NCI-H1105 (cell line): Measurements from ENCODE around the gene WIPF2.

Experiments used
- DNase-seq: peaks from one replicate; lab custom pipeline; 2025; lab: John Stamatoyannopoulos, UW

The WIPF2 gene, protein sequence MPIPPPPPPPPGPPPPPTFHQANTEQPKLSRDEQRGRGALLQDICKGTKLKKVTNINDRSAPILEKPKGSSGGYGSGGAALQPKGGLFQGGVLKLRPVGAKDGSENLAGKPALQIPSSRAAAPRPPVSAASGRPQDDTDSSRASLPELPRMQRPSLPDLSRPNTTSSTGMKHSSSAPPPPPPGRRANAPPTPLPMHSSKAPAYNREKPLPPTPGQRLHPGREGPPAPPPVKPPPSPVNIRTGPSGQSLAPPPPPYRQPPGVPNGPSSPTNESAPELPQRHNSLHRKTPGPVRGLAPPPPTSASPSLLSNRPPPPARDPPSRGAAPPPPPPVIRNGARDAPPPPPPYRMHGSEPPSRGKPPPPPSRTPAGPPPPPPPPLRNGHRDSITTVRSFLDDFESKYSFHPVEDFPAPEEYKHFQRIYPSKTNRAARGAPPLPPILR

DNA sequence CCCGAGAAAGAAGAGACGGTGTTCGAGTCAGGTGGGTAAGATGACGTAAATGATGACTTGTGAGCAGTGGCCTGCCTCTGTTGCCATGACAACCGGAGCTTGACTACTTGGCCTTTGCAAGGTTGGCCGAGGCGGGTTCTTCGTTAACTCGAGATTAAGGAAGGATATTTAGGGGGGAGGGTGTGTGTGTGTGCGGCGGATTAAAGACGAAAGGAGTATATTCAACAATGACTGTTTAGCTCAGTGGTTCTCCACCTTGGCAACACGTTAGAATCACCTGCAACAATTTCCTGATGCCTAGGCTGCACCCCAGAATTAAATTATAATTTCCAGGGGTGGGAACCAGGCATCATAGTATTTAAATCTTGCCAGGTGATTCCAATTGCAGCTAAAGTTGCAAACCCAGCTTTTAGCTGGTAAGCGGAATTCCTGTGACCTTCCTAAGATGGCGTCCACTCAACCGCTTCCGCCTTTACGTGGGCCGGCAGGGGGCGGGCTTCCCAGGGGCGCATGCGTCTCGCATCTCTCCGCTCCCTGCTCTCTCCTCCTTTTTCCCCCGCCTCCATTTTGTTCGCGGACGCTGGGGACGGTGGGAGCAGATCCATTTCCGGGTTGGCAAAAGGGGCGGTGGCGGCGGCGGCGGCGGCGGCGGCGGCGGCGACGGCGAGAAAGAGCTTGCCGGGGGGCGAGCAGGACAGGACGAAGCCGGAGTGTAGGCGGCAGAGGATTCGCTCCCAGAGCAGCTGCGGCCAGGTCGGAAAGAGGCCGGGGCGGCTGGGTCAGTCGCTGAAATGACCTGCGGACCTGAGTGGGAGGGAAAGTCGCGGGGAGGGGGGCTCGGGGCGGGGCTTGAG is at the start of gene WIPF2:
TSS of gene WIPF2 (plus strand) at position 565 of the 854 bp plus-strand sequence. CDS start 37,156 bp downstream, outside the sequence.
- DNase-seq = peak; percentile 97

DNA sequence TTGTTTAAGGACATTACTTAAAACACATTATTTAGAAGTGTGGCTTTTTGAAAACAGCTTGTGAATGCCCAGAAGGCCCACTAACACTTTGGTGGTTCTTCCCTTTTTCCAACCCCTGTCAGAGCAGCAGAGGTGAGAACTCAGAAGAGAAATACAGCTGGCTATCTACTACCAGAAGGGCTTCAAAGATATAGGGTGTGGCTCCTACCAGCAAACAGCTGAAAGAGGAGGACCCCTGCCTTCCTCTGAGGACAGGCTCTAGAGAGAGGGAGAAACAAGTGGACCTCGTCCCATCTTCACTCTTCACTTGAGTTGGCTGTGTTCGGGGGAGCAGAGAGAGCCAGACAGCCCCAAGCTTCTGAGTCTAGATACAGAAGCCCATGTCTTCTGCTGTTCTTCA is 48.8 kb upstream of the WIPF2 start:
- no peak for DNase-seq

DNA sequence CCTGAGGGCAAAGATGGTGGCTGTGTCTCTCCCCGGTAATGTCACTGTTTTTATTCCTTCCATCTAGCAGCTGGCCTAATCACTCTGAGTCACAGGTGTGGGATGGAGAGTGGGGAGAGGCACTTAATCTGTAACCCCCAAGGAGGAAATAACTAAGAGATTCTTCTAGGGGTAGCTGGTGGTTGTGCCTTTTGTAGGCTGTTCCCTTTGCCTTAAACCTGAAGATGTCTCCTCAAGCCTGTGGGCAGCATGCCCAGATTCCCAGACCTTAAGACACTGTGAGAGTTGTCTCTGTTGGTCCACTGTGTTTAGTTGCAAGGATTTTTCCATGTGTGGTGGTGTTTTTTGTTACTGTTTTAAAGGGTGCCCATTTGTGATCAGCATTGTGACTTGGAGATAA is 47.4 kb upstream of the WIPF2 start:
- no peak for DNase-seq

DNA sequence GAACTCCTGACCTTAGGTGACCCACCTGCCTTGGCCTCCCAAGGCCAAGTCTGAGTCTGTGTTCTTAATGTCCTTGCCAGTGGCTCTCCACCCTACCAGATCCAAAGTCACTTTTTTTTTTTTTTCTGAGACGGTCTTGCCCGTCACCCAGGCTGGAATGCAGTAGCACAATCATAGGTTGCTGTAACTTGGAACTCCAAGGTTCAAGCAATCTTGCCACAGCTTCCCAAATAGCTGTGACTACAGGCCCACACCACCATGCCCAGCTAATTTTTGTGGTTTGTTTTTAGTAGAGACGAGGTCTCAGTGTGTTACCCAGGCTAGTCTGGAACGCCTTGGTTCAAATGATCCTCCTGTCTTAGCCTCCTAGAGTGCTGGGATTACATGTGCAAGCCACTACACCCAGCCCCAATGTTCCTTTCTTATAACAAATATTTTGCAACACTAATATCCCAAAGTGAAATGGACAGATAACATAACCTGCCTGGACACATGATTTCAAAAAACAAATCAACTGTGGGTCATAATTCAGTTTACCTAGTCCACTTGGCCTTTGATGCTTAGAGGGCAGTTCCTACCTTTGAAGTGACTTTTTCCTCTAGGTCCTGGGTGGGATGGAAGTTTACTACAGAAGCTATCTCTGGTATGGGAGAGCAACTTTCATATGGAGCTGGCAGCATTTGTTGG is 45.9 kb upstream of the WIPF2 start:
- no peak for DNase-seq

DNA sequence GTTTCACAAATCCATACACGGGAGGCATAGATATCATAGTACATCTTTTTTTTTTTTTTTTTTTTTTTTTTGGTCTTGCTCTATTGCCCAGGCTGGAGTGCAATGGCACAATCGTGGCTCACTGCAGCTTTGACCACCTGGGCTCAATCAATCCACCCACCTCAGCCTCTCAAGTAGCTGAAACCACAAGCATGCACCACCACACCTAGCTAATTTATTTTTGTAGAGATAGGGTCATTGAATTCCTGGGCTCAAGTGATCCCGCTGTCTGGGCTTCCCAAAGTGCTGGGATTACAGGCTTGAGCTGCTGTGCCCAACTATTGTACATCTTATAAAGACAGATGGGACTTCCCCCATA is 45.3 kb upstream of the WIPF2 start:
- DNase-seq = no peak

DNA sequence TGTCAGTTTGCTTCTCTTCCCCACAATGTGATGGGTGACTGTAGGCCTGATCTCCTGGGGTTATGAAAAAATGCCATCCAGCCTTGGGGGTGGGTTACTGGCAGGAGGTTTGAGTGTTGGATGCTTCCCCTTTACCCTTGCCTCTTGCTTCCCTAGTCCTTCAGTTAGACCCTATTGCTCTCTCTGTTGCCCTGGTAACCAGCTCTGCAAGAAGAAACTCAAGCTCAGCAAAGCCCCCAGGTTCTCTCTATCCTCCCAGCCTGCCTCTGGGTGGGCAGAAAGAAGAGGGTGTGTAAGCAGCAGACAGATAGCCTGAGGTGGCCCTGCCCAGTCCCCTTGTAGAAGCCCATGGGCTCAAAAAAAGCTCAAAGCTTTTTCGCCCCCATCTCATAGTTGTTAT is 44.6 kb upstream of the WIPF2 start:
- DNase-seq = no peak

DNA sequence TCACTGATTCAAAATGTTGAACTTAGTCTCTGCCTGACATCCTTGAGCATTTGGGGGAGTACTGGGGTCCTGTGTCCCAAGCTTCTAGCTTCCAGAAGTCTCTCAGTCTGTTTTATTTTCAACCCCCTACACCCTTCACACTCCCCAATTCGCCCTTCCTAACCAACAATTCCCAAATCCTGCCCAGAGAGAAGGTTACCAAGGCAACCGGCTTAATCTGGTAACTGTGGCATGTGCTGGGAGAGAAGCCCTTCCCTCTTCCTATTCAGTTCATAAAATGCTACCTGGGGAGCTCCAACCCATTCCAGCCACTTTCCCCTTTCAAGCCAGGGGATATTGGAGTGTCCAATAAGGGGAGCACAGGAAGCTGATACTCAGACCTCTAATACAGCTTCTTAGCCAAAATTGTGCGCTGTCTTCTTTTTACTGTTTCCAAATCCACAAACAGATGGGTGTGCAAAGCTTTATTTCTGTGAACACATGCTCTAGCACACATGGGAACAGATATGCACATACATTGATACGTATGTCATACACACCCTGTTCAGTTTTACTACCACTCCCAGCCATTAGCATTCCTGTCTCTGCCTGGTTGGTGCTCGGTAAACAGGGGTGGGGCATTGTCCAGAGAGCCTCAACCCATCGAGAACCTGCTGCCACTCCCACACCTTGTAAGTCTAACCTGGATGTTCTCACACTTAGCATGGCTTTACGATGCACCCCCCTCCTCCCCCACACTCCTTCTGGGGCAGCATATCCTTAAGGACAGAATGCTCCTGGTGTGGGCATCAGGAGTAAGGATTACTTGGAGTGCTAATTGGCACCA is 43.0 kb upstream of the WIPF2 start:
- DNase-seq = peak; percentile 63

DNA sequence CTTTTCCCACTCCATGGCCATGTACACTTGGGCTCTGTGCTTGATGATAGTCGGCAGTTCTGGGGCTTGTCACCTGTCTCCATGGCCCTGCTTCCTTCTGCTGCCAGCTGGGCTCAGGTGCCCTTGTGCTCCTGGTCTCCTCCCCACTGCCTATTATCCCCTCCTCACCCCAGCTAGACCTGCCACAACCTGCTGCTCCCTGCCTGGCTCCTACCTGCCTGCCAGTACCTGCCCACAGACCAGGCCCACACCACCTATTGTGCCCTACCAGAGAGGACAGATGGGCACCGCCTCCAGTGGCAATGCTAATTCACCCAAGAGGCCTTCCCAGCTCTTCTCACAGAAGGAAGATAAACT is 42.4 kb upstream of the WIPF2 start:
- DNase-seq = peak; percentile 90

DNA sequence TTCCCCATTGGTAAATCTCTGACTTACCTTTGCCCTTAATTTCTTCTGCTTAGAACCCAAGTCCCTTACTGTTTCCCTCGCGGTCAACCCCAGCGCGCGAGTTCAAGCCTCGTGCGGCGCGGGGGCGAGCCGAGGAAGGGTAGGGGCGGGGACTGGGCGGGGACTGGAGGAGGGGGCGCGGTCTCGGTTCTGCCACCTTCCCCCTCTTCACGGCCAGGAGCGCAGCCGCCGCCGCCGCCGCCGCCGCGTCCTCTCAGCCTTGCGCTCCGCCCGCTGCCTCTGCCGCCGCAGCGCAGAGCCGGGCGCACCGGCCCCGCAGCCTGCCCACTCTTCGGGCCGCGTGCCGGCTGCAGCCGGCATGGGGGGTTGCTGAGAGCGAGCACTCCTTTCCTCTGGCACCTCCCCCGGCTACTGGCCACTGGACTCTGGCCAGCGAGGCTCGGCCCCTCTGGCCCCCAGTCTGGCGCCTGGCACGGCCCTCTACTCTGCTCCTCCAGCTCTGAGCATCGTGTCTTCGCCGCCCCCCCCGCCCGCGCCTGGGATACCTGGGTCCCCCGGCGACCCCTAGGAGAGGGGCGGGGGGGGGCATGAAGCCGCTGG is 41.7 kb upstream of the WIPF2 start, which contains the start of gene RAPGEFL1:
TSS of gene RAPGEFL1 (plus strand) at position 196 of the 600 bp plus-strand sequence. CDS start at position 588, 392 bp downstream.
- DNase-seq = peak; percentile 77

DNA sequence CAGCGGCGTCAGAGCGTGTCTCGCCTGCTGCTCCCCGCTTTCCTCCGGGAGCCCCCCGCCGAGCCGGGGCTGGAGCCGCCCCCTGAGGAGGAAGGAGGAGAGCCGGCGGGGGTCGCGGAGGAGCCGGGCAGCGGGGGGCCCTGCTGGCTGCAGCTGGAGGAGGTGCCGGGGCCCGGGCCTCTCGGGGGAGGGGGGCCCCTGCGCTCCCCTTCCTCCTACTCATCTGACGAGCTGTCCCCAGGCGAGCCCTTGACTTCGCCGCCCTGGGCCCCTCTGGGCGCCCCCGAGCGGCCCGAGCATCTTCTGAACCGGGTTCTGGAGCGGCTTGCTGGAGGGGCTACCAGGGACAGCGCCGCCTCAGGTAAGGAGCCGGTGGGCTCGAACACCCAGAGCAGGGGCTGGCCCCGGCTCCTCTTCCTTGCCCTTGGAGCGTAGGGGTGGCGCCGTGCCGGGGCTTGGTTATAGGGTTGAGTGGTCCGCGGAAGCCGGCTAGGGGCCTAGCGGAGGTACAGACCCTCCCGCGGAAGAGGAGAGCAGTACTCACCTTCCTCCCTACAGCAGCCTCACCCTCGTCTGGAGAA is 41.0 kb upstream of the WIPF2 start:
- no peak for DNase-seq

DNA sequence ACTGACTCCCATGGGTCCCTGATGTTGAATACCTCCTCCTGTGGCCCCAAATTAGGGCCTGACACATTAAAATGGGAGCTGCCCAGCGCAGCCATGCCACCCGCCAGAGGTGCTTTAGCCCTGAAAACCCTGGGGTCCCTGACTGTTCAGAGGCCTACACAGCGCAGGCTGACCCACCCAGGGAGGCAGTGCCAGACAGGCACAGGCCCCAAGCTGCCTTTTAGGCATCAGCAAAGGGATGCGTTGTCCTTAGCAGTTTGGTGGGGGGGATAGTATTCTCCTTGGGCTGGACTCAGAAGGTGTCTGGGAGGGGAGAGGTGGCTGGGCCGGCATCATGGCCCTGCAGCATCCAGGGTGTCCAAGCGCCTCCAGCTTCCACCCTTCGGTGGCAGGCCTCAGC is 40.4 kb upstream of the WIPF2 start:
- no peak for DNase-seq

DNA sequence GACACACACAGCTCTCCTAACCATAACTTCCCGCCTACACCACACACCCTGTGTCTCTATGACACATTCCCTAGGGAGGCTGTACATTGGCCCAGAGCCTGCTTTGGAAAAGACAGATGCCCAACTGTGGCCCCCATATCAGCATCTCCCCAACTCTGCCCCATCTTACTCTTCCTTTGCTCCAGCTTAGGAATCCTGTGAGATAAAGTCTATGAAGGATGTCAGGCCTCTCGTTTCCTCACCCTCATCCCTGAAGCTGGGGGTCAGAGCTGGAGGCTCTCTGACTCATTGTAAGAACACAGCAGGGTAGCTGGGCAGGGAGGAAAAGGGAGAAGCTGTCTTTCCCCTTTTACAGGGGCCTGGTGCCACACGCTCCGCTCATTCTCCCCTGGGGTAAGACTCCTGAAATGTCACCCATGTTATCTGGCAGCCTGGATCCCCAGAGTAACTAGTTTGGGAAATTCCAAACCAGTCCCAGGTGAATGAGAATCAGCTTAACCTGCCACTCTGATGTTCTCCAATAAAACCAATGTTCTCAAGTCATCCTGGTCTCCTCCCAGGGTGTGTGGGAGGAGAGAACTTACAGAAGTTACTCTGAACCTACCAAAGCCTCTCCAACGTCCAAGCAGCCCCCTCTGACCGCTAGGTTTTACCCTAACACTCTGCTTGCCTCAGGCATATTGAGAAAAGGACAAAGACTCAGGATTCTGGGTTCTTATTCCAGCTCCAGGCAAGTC is 39.0 kb upstream of the WIPF2 start:
- DNase-seq = no peak

DNA sequence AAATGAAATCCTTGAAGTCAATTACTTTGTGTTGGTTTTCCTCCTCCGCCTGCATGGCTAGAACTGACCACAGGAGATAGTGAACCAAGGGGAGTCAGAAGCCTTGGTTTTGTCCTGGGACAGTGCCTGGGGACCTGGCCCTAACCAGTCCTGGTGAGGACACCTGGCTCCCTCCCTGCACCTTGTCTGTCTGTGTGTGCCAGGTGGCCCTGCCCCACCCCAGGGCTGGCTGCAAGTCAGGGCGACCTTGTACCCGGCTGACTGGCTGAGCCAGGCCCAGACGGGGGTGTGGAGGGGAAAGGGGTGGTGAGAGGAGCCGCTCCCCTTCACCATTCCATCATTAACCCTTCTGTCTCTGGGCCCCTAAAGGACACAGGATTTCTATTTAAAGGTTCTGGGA is 38.4 kb upstream of the WIPF2 start:
- DNase-seq = no peak

DNA sequence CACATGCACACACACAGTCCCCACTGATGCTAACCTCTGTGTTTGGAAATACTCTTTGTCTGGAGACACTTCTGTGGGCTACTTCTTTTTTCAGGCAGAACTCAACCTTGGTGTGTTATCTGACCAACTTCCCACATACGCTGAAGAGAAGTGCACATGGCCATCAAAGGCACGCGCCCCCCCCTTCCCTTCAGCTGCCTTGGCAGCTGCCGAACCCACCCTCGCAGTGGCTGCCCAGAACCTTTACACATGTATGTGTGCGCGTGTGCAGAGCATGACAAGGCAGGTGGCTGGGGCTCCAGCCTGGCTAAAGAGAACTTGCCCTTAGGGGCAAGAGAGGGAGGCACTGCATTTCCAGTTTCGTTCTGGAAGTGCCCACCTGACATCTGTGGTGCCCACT is 37.9 kb upstream of the WIPF2 start:
- no peak for DNase-seq

DNA sequence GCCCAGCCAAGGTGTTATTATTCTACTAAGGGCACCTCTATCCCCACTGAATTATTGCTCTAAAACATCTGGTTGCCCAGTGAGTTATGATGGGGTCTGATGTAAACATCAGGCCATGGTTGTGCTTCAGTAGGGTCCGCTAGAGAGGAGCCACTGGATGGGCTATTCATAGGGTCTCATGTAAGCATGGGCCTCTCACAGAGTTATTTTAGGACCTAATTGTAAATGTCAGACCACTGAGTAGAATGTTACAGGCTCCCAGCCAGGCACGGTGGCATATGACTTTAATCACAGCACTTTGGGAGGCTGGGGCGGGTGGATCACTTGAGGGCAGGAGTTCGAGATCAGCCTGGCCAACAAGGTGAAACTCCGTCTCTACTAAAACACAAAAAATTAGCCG is 36.5 kb upstream of the WIPF2 start:
- no peak for DNase-seq

DNA sequence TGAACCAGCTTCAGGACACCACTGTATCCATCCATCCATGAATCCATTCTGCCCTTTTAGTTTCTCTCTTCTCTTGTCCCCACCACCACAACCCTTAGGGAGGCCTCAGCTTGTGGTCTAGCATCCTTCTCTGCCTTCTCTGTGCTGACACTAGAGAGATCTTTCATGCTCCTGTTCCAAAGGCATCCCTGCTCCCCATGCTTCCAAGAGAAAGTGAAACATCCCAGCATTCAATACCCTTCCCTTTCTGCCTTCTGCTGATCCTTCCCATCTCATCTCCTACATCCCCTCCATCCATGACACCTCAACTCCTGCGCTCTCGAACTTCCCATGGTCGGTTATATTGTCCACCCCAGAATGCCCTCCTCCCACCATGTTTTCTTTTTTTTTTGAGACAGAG is 31.9 kb upstream of the WIPF2 start:
- no peak for DNase-seq

DNA sequence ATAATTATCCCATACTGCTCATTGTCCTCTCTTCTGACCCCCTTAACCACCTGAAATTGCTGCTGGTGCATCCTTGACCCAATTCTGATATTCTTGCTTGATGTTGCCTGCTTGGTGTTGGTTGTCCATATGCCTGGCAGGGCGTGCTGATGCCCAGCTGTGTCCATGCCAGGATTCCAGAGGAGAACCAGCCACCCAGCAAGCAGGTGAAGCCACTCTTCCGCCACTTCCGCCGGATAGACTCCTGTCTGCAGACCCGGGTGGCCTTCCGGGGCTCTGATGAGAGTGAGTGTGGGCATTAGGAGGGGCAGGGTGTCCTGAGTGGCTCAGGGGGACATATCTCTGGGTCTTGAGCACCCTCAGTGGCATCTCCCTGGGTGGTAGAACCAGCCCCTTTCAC is 30.4 kb upstream of the WIPF2 start:
- DNase-seq = no peak

DNA sequence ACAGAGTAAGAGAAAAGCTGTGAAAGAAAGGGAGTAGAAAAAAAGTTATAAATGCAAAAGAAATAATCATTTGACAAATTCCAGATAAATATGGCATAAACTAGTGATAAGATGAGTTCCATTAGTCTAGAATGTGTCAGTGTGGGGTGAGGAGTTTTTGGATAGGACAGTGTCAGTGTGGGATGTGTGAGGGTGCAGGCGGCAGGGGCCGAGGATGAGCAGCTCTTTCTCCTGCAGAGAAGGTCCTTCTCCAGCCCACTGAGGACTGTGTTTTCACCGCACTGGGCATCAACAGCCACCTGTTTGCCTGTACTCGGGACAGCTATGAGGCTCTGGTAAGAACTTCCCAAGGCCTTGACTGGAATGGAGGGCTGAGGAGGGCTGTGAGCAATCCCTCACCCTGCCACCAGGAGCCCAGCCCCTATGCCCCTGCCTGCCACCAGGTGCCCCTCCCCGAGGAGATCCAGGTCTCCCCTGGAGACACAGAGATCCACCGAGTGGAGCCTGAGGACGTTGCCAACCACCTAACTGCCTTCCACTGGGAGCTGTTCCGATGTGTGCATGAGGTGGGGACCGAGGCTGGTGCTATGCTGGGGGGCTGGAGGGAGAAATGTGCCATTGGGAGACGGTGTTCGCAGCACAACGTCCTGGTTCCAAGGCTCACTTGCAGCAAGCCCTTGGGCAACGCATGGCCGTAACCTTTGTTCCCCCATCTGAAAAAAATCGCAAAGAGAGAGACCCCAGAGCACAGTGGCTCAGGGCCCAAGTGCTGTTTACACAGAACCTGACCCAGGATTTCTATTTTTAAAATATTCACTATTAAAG is 28.7 kb upstream of the WIPF2 start:
- peak; percentile 75 for DNase-seq
